ENCODE measurements around the gene PGS1.

- TF ChIP-seq POLR2A (IDR thresholded peaks at IDR 0.05), result no peak
- TF ChIP-seq, protein P1, sequence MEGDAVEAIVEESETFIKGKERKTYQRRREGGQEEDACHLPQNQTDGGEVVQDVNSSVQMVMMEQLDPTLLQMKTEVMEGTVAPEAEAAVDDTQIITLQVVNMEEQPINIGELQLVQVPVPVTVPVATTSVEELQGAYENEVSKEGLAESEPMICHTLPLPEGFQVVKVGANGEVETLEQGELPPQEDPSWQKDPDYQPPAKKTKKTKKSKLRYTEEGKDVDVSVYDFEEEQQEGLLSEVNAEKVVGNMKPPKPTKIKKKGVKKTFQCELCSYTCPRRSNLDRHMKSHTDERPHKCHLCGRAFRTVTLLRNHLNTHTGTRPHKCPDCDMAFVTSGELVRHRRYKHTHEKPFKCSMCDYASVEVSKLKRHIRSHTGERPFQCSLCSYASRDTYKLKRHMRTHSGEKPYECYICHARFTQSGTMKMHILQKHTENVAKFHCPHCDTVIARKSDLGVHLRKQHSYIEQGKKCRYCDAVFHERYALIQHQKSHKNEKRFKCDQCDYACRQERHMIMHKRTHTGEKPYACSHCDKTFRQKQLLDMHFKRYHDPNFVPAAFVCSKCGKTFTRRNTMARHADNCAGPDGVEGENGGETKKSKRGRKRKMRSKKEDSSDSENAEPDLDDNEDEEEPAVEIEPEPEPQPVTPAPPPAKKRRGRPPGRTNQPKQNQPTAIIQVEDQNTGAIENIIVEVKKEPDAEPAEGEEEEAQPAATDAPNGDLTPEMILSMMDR (IDR thresholded peaks at IDR 0.05), result no peak
Observed at GRCh38 chr17:78337244-78338109, 41.0 kb upstream of the PGS1 start.
